Gastrocnemius medialis (tissue), 4 donors: Measurements from ENCODE around the gene PRDM2.

Experiments used
- POLR2A ChIP-seq, 2 donors: fragments of 450-650 bp; IDR thresholded peaks; one replicate each; pipeline ENCODE4 v1.6.1; 2017; ENCODE audit warnings: antibody characterized with exemption in 2 of 2, mild to moderate bottlenecking in 2 of 2, moderate library complexity in 2 of 2
- TF ChIP-seq, protein P1 (sequence below), 5 experiments: fragments of 450-650 bp in 3 of 5; fragments of 200-600 bp in 2 of 5; sonication (generic) in 2 of 5; IDR thresholded peaks in 4 of 5; conservative IDR thresholded peaks in 1 of 5; 1 replicate in 4 of 5; 2 replicates in 1 of 5; pipeline ENCODE4 v1.5.1; 2016 to 2019; ENCODE audit warnings: antibody characterized with exemption in 5 of 5, mild to moderate bottlenecking in 3 of 5, moderate library complexity in 3 of 5

- TF ChIP-seq POLR2A (IDR thresholded peaks at IDR 0.05) = no peak
- TF ChIP-seq, protein P1, sequence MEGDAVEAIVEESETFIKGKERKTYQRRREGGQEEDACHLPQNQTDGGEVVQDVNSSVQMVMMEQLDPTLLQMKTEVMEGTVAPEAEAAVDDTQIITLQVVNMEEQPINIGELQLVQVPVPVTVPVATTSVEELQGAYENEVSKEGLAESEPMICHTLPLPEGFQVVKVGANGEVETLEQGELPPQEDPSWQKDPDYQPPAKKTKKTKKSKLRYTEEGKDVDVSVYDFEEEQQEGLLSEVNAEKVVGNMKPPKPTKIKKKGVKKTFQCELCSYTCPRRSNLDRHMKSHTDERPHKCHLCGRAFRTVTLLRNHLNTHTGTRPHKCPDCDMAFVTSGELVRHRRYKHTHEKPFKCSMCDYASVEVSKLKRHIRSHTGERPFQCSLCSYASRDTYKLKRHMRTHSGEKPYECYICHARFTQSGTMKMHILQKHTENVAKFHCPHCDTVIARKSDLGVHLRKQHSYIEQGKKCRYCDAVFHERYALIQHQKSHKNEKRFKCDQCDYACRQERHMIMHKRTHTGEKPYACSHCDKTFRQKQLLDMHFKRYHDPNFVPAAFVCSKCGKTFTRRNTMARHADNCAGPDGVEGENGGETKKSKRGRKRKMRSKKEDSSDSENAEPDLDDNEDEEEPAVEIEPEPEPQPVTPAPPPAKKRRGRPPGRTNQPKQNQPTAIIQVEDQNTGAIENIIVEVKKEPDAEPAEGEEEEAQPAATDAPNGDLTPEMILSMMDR (IDR thresholded peaks at IDR 0.05 in 4 of 5, conservative IDR thresholded peaks at IDR 0.05 in 1 of 5) = no peak
Measured at GRCh38 chr1:13663969-13664368, 36.0 kb upstream of the PRDM2 start.
